DOHH2 (cell line): ENCODE measurements around the gene RAB3A.

Experiments used
- H3F3A ChIP-seq: fragments of 200-600 bp; sonication (generic), shearing (Covaris generic); 2 replicates; pipeline ENCODE4 v1.6.0; 2016; ENCODE audit warnings: antibody characterized with exemption, mild to moderate bottlenecking; ENCODE audit not compliant: control insufficient read depth, insufficient read depth
- H3K27ac ChIP-seq: fragments of 200-600 bp; sonication (generic); 2 replicates; pipeline ENCODE4 v1.5.1; 2014; ENCODE audit warnings: low read depth, mild to moderate bottlenecking, low read length, moderate library complexity
- H3K27me3 ChIP-seq: fragments of 200-600 bp; sonication (generic); 2 replicates; pipeline ENCODE4 v1.6.1; 2014; ENCODE audit warnings: mild to moderate bottlenecking, low read length, mixed read lengths; ENCODE audit not compliant: control insufficient read depth
- H3K36me3 ChIP-seq: fragments of 200-600 bp; sonication (generic); 2 replicates; pipeline ENCODE4 v1.6.1; 2014; ENCODE audit warnings: mild to moderate bottlenecking, low read length, moderate library complexity, mixed read lengths; ENCODE audit not compliant: control insufficient read depth
- H3K4me1 ChIP-seq: fragments of 200-600 bp; sonication (generic); 2 replicates; pipeline ENCODE4 v1.6.1; 2014; ENCODE audit warnings: mild to moderate bottlenecking, low read length, mixed read lengths; ENCODE audit not compliant: control insufficient read depth
- H3K4me2 ChIP-seq: fragments of 200-600 bp; sonication (generic); 2 replicates; pipeline ENCODE4 v1.6.0; 2014; ENCODE audit warnings: mild to moderate bottlenecking, low read length, moderate library complexity
- H3K4me3 ChIP-seq: fragments of 200-600 bp; sonication (generic); 2 replicates; pipeline ENCODE4 v1.5.1; 2014; ENCODE audit warnings: mild to moderate bottlenecking, low read length, mixed read lengths
- H3K79me2 ChIP-seq: fragments of 200-600 bp; sonication (generic); 2 replicates; pipeline ENCODE4 v1.6.1; 2014; ENCODE audit warnings: mild to moderate bottlenecking, low read length, mixed read lengths; ENCODE audit not compliant: control insufficient read depth
- H3K9me2 ChIP-seq: fragments of 200-600 bp; sonication (generic); replicated peaks from 2 replicates; pipeline ENCODE4 v1.6.1; 2014; ENCODE audit warnings: mild to moderate bottlenecking, low read length, mixed read lengths; ENCODE audit not compliant: control insufficient read depth
- H3K9me3 ChIP-seq: fragments of 200-600 bp; sonication (generic); 2 replicates; pipeline ENCODE4 v1.6.1; 2014; ENCODE audit warnings: antibody characterized with exemption, low read length, mixed read lengths; ENCODE audit not compliant: control insufficient read depth, insufficient read depth
- H4K20me1 ChIP-seq: fragments of 200-600 bp; sonication (generic); 2 replicates; pipeline ENCODE4 v1.6.0; 2014; ENCODE audit warnings: low read depth, mild to moderate bottlenecking, antibody characterized with exemption, low read length, moderate library complexity; ENCODE audit not compliant: control insufficient read depth, insufficient read depth
- EZH2phosphoT487 ChIP-seq: fragments of 200-600 bp; sonication (generic); IDR thresholded peaks from 2 replicates; pipeline ENCODE4 v1.6.1; 2017; ENCODE audit warnings: borderline replicate concordance, mild to moderate bottlenecking, antibody characterized with exemption, low read length, moderate library complexity, mixed read lengths
- TF ChIP-seq, protein P1 (sequence below): fragments of 200-600 bp; sonication (generic); IDR thresholded peaks from one replicate; pipeline ENCODE4 v1.5.1; 2014; ENCODE audit warnings: antibody characterized with exemption, mild to moderate bottlenecking, low read depth, low read length; ENCODE audit not compliant: poor library complexity, severe bottlenecking

The RAB3A gene

DNA sequence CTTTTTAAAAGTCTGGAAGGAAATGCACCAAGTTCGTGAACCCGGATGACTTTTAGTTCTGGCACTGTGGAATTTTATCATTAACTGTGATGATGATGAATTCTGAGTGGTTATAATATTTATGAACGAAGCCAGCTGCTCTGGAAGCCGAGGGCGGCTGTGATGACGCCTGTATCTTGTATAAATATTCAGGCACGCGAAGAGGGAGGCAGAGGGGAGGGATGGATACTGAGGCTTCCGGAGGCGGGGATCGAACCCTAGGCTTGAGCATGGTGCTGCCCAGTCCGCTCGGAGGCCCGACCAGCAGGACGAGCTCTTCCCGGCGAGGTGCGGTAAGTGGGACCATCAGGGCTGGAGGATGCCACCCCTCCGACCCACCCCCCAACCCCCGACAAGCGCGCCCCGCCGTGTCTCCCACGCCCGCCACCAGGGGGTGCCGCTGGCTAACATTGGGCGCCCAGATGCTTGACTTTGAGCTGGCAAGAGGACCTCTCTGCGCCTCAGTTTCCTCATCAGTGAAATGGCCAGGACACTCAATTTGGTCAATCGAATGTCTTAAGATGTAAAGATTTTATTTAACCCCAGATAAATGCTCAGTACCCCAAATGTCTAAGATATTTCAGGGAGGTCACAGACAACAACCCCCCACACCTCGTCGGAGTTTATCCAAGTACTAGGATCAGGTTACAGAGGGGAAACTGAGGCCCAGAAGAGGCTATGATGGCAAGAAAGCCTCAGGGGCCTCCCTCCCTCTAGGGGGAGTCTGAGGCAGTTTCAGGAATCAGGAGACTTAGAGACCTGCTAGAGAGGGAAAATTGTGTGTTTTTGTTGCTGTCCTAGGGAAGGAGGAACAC is 4.5 kb upstream of the RAB3A start:
- TF ChIP-seq EZH2phosphoT487 = no peak
- TF ChIP-seq, protein P1, sequence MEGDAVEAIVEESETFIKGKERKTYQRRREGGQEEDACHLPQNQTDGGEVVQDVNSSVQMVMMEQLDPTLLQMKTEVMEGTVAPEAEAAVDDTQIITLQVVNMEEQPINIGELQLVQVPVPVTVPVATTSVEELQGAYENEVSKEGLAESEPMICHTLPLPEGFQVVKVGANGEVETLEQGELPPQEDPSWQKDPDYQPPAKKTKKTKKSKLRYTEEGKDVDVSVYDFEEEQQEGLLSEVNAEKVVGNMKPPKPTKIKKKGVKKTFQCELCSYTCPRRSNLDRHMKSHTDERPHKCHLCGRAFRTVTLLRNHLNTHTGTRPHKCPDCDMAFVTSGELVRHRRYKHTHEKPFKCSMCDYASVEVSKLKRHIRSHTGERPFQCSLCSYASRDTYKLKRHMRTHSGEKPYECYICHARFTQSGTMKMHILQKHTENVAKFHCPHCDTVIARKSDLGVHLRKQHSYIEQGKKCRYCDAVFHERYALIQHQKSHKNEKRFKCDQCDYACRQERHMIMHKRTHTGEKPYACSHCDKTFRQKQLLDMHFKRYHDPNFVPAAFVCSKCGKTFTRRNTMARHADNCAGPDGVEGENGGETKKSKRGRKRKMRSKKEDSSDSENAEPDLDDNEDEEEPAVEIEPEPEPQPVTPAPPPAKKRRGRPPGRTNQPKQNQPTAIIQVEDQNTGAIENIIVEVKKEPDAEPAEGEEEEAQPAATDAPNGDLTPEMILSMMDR = peak; percentile 72
- Histone ChIP-seq H4K20me1 (no peaks in the 10 kb centered on the region), H3K4me3 (no peak overlapping the region), H3K27me3 (peaks cover 13% of the 10 kb centered on the region), H3K27ac (no peak overlapping the region), H3K79me2 (peaks cover 14% of the 10 kb centered on the region), H3K4me1 (peaks cover 17% of the 10 kb centered on the region), H3K36me3 (peaks cover 4% of the 10 kb centered on the region), H3F3A (peaks cover 11% of the 10 kb centered on the region), H3K4me2 (peak overlapping the region; percentile 20; the same call in 1 of the 2 replicates), H3K9me3 (no peaks in the 10 kb centered on the region), H3K9me2 (no peaks in the 10 kb centered on the region)

DNA sequence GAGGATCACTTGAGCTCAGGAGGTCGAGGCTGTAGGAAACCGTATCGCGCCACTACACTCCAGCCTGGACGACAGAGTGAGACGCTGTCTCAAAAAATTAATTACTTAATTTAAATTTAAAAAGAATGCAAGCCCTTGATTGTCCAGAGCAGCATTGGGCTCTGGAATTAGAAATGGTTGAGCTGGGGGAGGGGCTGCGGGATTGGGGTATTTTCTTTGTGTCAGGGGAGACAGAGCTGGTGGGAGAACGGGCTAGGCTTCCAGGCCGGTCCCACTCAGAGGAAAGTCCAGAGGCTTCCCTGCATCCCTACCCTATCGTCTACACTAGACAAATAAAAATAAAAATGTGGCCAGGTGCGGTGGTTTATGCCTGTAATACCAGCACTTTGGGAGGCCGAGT is 2.2 kb upstream of the RAB3A start:
- peaks cover 15% of the 10 kb centered on the region for H3F3A ChIP-seq
- H3K4me1 ChIP-seq = peaks cover 33% of the 10 kb centered on the region
- peak overlapping the region; percentile 92; the same call in 1 of the 2 replicates for H3K27ac ChIP-seq
- H3K27me3 ChIP-seq = peaks cover 12% of the 10 kb centered on the region
- H3K4me3 ChIP-seq = peak overlapping the region; percentile 87
- no peaks in the 10 kb centered on the region for H3K9me2 ChIP-seq
- no peak for TF ChIP-seq EZH2phosphoT487
- no peaks in the 10 kb centered on the region for H4K20me1 ChIP-seq
- H3K79me2 ChIP-seq = peaks cover 35% of the 10 kb centered on the region
- peak overlapping the region; percentile 95 for H3K4me2 ChIP-seq
- H3K36me3 ChIP-seq = peaks cover 21% of the 10 kb centered on the region
- H3K9me3 ChIP-seq = no peaks in the 10 kb centered on the region

DNA sequence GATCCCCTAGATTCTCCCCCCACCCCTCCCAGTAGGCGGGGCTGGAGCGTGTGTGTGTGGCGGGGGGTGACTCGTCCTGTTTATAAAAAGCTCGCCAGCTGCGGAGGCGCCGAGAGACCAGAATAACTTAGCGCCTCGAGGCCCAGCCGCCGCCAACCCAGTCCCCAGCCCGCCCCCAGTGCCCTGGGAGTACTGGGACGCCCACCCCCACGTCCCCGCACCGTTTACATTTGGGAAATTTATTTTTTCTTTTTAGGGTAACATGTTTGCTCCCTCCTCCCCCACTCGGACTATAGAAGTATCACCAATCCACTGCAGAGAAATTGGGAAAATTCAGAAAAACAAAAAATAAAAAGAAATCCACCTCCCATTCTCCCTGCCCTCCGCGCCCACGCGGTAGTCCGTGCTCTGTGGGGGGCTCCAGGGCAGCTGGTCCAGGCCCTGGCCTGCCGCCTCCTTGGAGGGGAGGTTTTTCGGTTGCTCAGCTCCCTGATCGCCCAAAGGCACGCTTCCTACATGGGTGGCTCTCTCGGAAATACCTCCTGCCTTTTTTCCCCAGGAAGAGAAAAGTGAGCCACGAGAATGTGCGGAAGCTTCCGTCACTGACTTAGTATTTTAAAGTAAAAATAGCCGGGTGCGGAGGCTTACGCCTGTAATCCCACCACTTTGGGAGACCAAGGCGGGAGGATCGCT is 1.5 kb upstream of the RAB3A start:
- TF ChIP-seq EZH2phosphoT487 = no peak
- TF ChIP-seq, protein P1 = no peak
- Histone ChIP-seq H3K9me3 (no peaks in the 10 kb centered on the region), H3K9me2 (no peaks in the 10 kb centered on the region)

More for the DNA sequence above, 1.5 kb upstream of the RAB3A start:
- H3K4me3 ChIP-seq = peak overlapping the region; percentile 87
- H3F3A ChIP-seq = peaks cover 15% of the 10 kb centered on the region
- peak overlapping the region; percentile 92 for H3K27ac ChIP-seq
- peaks cover 35% of the 10 kb centered on the region for H3K79me2 ChIP-seq
- H4K20me1 ChIP-seq = no peaks in the 10 kb centered on the region
- H3K27me3 ChIP-seq = peaks cover 6% of the 10 kb centered on the region
- H3K4me2 ChIP-seq = peak overlapping the region; percentile 95
- H3K4me1 ChIP-seq = peaks cover 33% of the 10 kb centered on the region
- H3K36me3 ChIP-seq = peaks cover 25% of the 10 kb centered on the region
